ENCODE results near the gene GPANK1. TPM values are rescaled to one million over a fixed set of nuclear protein-coding genes. Genes with fewer than 3 reads are reported as not detected.

GPANK1 gene
- total and polyA plus RNA-seq, 9 of the 15 experiments (the other 6 are each of a cell fraction or from before 2014, with no cell fraction given), result 32.2 to 111 (median 46.3) TPM

GRCh38 chr6:31700740-31701401, 36.1 kb upstream of the GPANK1 start (continued):
- TF ChIP-seq IRF2 (CRISPR knock-in tag; IDR thresholded peaks at IDR 0.05) (peak; percentile 60; the same call in 1 of the 2 replicates), SIN3A (IDR thresholded peaks at IDR 0.05; ENCODE audit: borderline replicate concordance in 2 of 2, control insufficient read depth in 1 of 2, low read depth in 2 of 2, low read length in 2 of 2) (no peak), TAF7 (tag; IDR thresholded peaks at IDR 0.05) (0 out of 2 replicates have a peak, but pooled peaks have one; percentile 13), ZNF232 (CRISPR knock-in tag; IDR thresholded peaks at IDR 0.05) (peak; percentile 69; the same call in 1 of the 2 replicates), SAP30 (IDR thresholded peaks at IDR 0.05; ENCODE audit: borderline replicate concordance, insufficient read depth, low read depth, low read length, poor library complexity, severe bottlenecking) (no peak), RFX7 (CRISPR knock-in tag; IDR thresholded peaks at IDR 0.05) (no peak), ZKSCAN8 (CRISPR knock-in tag; IDR thresholded peaks at IDR 0.05) (no peak; the same call in 1 of the 2 replicates), NBN (IDR thresholded peaks at IDR 0.05; ENCODE audit: low read depth) (no peak), BRD4 (IDR thresholded peaks at IDR 0.05) (no peak), ATF1 (CRISPR knock-in tag; IDR thresholded peaks at IDR 0.05) (no peak), ATF1 (tag; IDR thresholded peaks at IDR 0.05) (no peak), TEAD1 (CRISPR knock-in tag; IDR thresholded peaks at IDR 0.05) (no peak), ZNF23 (CRISPR knock-in tag; IDR thresholded peaks at IDR 0.05) (no peak), CSDE1 (IDR thresholded peaks at IDR 0.05) (peak in 1 of 2 experiments; percentile 37; a peak in 1 of 4 replicates), EP300 (IDR thresholded peaks at IDR 0.05; ENCODE audit: low read length) (no peak), MYNN (IDR thresholded peaks at IDR 0.05) (no peak), MYNN (CRISPR knock-in tag; IDR thresholded peaks at IDR 0.05) (no peak), MAFK (IDR thresholded peaks at IDR 0.05; ENCODE audit: low read length) (no peak), ATF3 (IDR thresholded peaks at IDR 0.05) (no peak), ATF3 (CRISPR knock-in tag; conservative IDR thresholded peaks at IDR 0.05) (no peak), SRSF7 (optimal IDR thresholded peaks at IDR 0.05; ENCODE audit: low read depth, low read length) (no peak), ZNF551 (CRISPR knock-in tag; IDR thresholded peaks at IDR 0.05) (no peak), IRF9 (tag; IDR thresholded peaks at IDR 0.05) (no peak), ZKSCAN3 (CRISPR knock-in tag; IDR thresholded peaks at IDR 0.05) (no peak), PHF21A (IDR thresholded peaks at IDR 0.05; ENCODE audit: borderline replicate concordance, low read depth) (no peak), SP2 (IDR thresholded peaks at IDR 0.05; ENCODE audit: extremely low read depth, low read depth, low read length, poor library complexity, severe bottlenecking) (peak; percentile 13), ATF4 (CRISPR knock-in tag; IDR thresholded peaks at IDR 0.05) (no peak), TSC22D4 (tag; IDR thresholded peaks at IDR 0.05) (no peak)
